Measurements from ENCODE around the gene BPIFB1.

Gene BPIFB1

GRCh38 chr20:33349493-33349892 is 66.5 kb downstream of the BPIFB1 start:
- Histone ChIP-seq H3K4me2 (ENCODE audit: low read length) (no peak overlapping the region), H3K4me3 (ENCODE audit: low read depth, low read length, poor library complexity, severe bottlenecking) (no peak overlapping the region), H3K27ac (ENCODE audit: low read depth, low read length, poor library complexity, severe bottlenecking) (no peak overlapping the region), H3K9me3 (ENCODE audit: low read length) (no peaks in the 10 kb centered on the region), H3K79me2 (ENCODE audit: insufficient read depth, low read length) (no peaks in the 10 kb centered on the region), H3K9ac (ENCODE audit: low read length) (no peak overlapping the region), H3K27me3 (ENCODE audit: insufficient read depth, low read length) (no peaks in the 10 kb centered on the region), H3K9me2 (ENCODE audit: low read depth, low read length) (no peaks in the 10 kb centered on the region), H4K20me1 (ENCODE audit: insufficient read depth, low read length) (no peaks in the 10 kb centered on the region), H2AFZ (ENCODE audit: low read length) (no peak overlapping the region), H3F3A (ENCODE audit: insufficient read depth, low read length) (no peaks in the 10 kb centered on the region), H3K4me1 (ENCODE audit: insufficient read depth, low read length, severe bottlenecking) (peaks cover 7% of the 10 kb centered on the region), H3K36me3 (ENCODE audit: insufficient read depth, low read length) (no peaks in the 10 kb centered on the region)
- TF ChIP-seq EZH2 (IDR thresholded peaks at IDR 0.05; ENCODE audit: borderline replicate concordance, low read length) = no peak
- TF ChIP-seq CTCF (IDR thresholded peaks at IDR 0.05; ENCODE audit: low read length) = no peak

GRCh38 chr20:33351696-33352095 is 68.7 kb downstream of the BPIFB1 start:
- 0 out of 2 replicates have a peak, but pooled peaks cover 5% of the 10 kb centered on the region for H3K36me3 ChIP-seq (ENCODE audit: insufficient read depth, low read length)
- no peak overlapping the region for H3K4me2 ChIP-seq (ENCODE audit: low read length)
- H4K20me1 ChIP-seq (ENCODE audit: insufficient read depth, low read length) = no peaks in the 10 kb centered on the region
- no peaks in the 10 kb centered on the region for H3K79me2 ChIP-seq (ENCODE audit: insufficient read depth, low read length)
- H3F3A ChIP-seq (ENCODE audit: insufficient read depth, low read length) = no peaks in the 10 kb centered on the region
- TF ChIP-seq EZH2 (IDR thresholded peaks at IDR 0.05; ENCODE audit: borderline replicate concordance, low read length) = no peak
- no peak for TF ChIP-seq CTCF (IDR thresholded peaks at IDR 0.05; ENCODE audit: low read length)
- no peaks in the 10 kb centered on the region for H3K9me2 ChIP-seq (ENCODE audit: low read depth, low read length)
- no peak overlapping the region for H3K27ac ChIP-seq (ENCODE audit: low read depth, low read length, poor library complexity, severe bottlenecking)
- H3K9ac ChIP-seq (ENCODE audit: low read length) = no peak overlapping the region
- H3K9me3 ChIP-seq (ENCODE audit: low read length) = no peaks in the 10 kb centered on the region
- no peaks in the 10 kb centered on the region for H3K27me3 ChIP-seq (ENCODE audit: insufficient read depth, low read length)
- no peak overlapping the region for H2AFZ ChIP-seq (ENCODE audit: low read length)
- H3K4me3 ChIP-seq (ENCODE audit: low read depth, low read length, poor library complexity, severe bottlenecking) = no peak overlapping the region
- H3K4me1 ChIP-seq (ENCODE audit: insufficient read depth, low read length, severe bottlenecking) = no peaks in the 10 kb centered on the region

- H3K27ac ChIP-seq (ENCODE audit: low read depth, low read length, poor library complexity, severe bottlenecking) = no peak overlapping the region
- no peak overlapping the region for H3K4me3 ChIP-seq (ENCODE audit: low read depth, low read length, poor library complexity, severe bottlenecking)
- H4K20me1 ChIP-seq (ENCODE audit: insufficient read depth, low read length) = no peaks in the 10 kb centered on the region
- no peak overlapping the region for H2AFZ ChIP-seq (ENCODE audit: low read length)
- no peak for TF ChIP-seq CTCF (IDR thresholded peaks at IDR 0.05; ENCODE audit: low read length)
- H3K9me2 ChIP-seq (ENCODE audit: low read depth, low read length) = no peaks in the 10 kb centered on the region
- no peak overlapping the region for H3K4me2 ChIP-seq (ENCODE audit: low read length)
- no peaks in the 10 kb centered on the region for H3K9me3 ChIP-seq (ENCODE audit: low read length)
- H3K4me1 ChIP-seq (ENCODE audit: insufficient read depth, low read length, severe bottlenecking) = no peaks in the 10 kb centered on the region
- H3K79me2 ChIP-seq (ENCODE audit: insufficient read depth, low read length) = no peaks in the 10 kb centered on the region
- H3K36me3 ChIP-seq (ENCODE audit: insufficient read depth, low read length) = peaks cover 8% of the 10 kb centered on the region; the same call in 1 of the 2 replicates
- H3K27me3 ChIP-seq (ENCODE audit: insufficient read depth, low read length) = no peaks in the 10 kb centered on the region
- H3K9ac ChIP-seq (ENCODE audit: low read length) = no peak overlapping the region
- no peaks in the 10 kb centered on the region for H3F3A ChIP-seq (ENCODE audit: insufficient read depth, low read length)
These were observed 69.4 kb downstream of the BPIFB1 start for GRCh38 chr20:33352258-33353012.
